Stimulated activated CD4-positive, alpha-beta T cell treated with anti-CD3 and anti-CD28 coated beads, Interleukin-1b, Interleukin-23, amount 100 ng/mL, for 48 hours (primary cell): Measurements from ENCODE around the gene FNDC3A.
"Not testable (repeated sequence)": the region's sequence is repeated elsewhere in the genome, so short reads cannot be mapped to it uniquely, and the experiment has no call there.

Source experiments
- DNase-seq: peaks from one replicate; pipeline ENCODE4 v3.0.0-alpha.2; 2020

The FNDC3A gene

GRCh38 chr13:49046002-49046401, 70.3 kb downstream of the FNDC3A start:
- no peak for DNase-seq

- no peak for DNase-seq
Measured at GRCh38 chr13:49046519-49046918, 70.8 kb downstream of the FNDC3A start.

- no peak for DNase-seq
Measured at GRCh38 chr13:49052813-49053212, 77.1 kb downstream of the FNDC3A start.

GRCh38 chr13:49053215-49053614, 77.5 kb downstream of the FNDC3A start:
- DNase-seq, result no peak

- DNase-seq, result no peak
Measured at GRCh38 chr13:49053906-49054305, 78.2 kb downstream of the FNDC3A start.

- no peak for DNase-seq
Measured at GRCh38 chr13:49055021-49055420, 79.3 kb downstream of the FNDC3A start.

GRCh38 chr13:49057176-49057575, 81.5 kb downstream of the FNDC3A start:
- DNase-seq, result no peak

- no peak for DNase-seq
Measured at GRCh38 chr13:49058761-49059160, 83.0 kb downstream of the FNDC3A start.

- DNase-seq, result no peak
Measured at GRCh38 chr13:49060678-49061387, 85.1 kb downstream of the FNDC3A start.

GRCh38 chr13:49061388-49061752, 85.7 kb downstream of the FNDC3A start:
- DNase-seq, result not testable (repeated sequence)

- DNase-seq, result no peak
Measured at GRCh38 chr13:49062297-49062896, 86.7 kb downstream of the FNDC3A start.

- DNase-seq, result no peak
Measured at GRCh38 chr13:49063011-49063410, 87.3 kb downstream of the FNDC3A start.

- DNase-seq, result no peak
Measured at GRCh38 chr13:49063497-49063896, 87.8 kb downstream of the FNDC3A start.

- no peak for DNase-seq
Measured at GRCh38 chr13:49064476-49064875, 88.8 kb downstream of the FNDC3A start.

- no peak for DNase-seq
Measured at GRCh38 chr13:49066856-49067255, 91.1 kb downstream of the FNDC3A start.

- not testable (repeated sequence) for DNase-seq
Measured at GRCh38 chr13:49068498-49068897, 92.8 kb downstream of the FNDC3A start.

GRCh38 chr13:49070021-49070420, 94.3 kb downstream of the FNDC3A start:
- DNase-seq, result not testable (repeated sequence)

- no peak for DNase-seq
Measured at GRCh38 chr13:49071341-49071937, 95.7 kb downstream of the FNDC3A start.

- DNase-seq, result no peak
Measured at GRCh38 chr13:49082653-49083536, 107.2 kb downstream of the FNDC3A start.

- DNase-seq, result no peak
Measured at GRCh38 chr13:49084961-49085360, 109.2 kb downstream of the FNDC3A start.

- DNase-seq, result no peak
Measured at GRCh38 chr13:49086722-49087121, 111.0 kb downstream of the FNDC3A start.

- DNase-seq, result no peak
Measured at GRCh38 chr13:49093376-49093775, 117.7 kb downstream of the FNDC3A start.

GRCh38 chr13:49097374-49097773, 121.7 kb downstream of the FNDC3A start:
- no peak for DNase-seq
